HCT116 (cell line): ENCODE measurements around the gene DAPK1. TPM values are rescaled to one million over a fixed set of nuclear protein-coding genes. Genes with fewer than 3 reads are reported as not detected.

ENCODE experiments used
- ATAC-seq: fragments of 200-7000 bp; cut with Tn5 transposase; 2 replicates; pipeline ENCODE4 v1.9.1; 2020; ENCODE audit warnings: mild to moderate bottlenecking, moderate library complexity
- BruUV-seq: library from RNA; stranded (reverse); fragments of 400-500 nt; replicated peaks from 2 replicates; lab custom pipeline; 2021; lab: Mats Ljungman, UMichigan
- CTCF ChIA-PET: fragments of 300-600 bp; sonication (Branson Sonifier 250); formaldehyde crosslinking; loops from one replicate; lab custom pipeline; 2021; ENCODE audit warnings: antibody characterized with exemption; lab: Charles Lee
- POLR2A ChIA-PET: fragments of 300-600, 350-600 bp; sonication (Branson Sonifier 250); formaldehyde crosslinking; loops from one replicate; lab custom pipeline; 2021; ENCODE audit warnings: antibody characterized with exemption; lab: Charles Lee
- RAD21 ChIA-PET, 2 experiments: fragments of 300-600 bp; sonication (Branson Sonifier 250); formaldehyde crosslinking; loops; one replicate each; lab custom pipeline; 2023; ENCODE audit warnings: low total read pairs in 2 of 2; ENCODE audit not compliant: uncharacterized antibody in 2 of 2, unreplicated experiment in 2 of 2, low non-redundant PET in 1 of 2; lab: Charles Lee
- DNase-seq: peaks from one replicate; pipeline ENCODE4 v3.0.0-alpha.2; 2010; ENCODE audit warnings: low read depth, low spot score
- H2AFZ ChIP-seq: fragments of 200-600 bp; shearing (Covaris generic), sonication (generic); 2 replicates; pipeline ENCODE4 v1.6.1; 2017; ENCODE audit warnings: low read depth, mixed run types, mixed read lengths, antibody characterized with exemption, low read length; ENCODE audit not compliant: poor library complexity, severe bottlenecking
- H3K27ac ChIP-seq: 2 replicates; pipeline ENCODE4 v1.5.1; 2012; ENCODE audit warnings: low read depth, low read length
- H3K27me3 ChIP-seq: fragments of 200-600 bp; sonication (generic); 2 replicates; pipeline ENCODE4 v1.6.1; 2016; ENCODE audit warnings: mixed run types, low read length, mixed read lengths; ENCODE audit not compliant: insufficient read depth
- H3K36me3 ChIP-seq, 2 experiments: fragments of 200-500 bp in 1 of 2; fragments of 200-600 bp in 1 of 2; sonication (Bioruptor generic) in 1 of 2; sonication (generic) in 1 of 2; 2 replicates each; pipeline versions ENCODE4 v1.5.1 to v1.6.1; 2014 to 2016; ENCODE audit warnings: low read length in 2 of 2, inconsistent platforms in 1 of 2, mixed read lengths in 1 of 2, mixed run types in 1 of 2; ENCODE audit not compliant: insufficient read depth in 2 of 2, control insufficient read depth in 1 of 2
- H3K4me1 ChIP-seq, 2 experiments: fragments of 200-600 bp in 1 of 2; sonication (generic) in 1 of 2; 2 replicates each; pipeline versions ENCODE4 v1.5.1 to v1.6.1; 2012 to 2017; ENCODE audit warnings: low read length in 2 of 2, inconsistent platforms in 1 of 2, mild to moderate bottlenecking in 1 of 2, mixed read lengths in 1 of 2, mixed run types in 1 of 2, moderate library complexity in 1 of 2; ENCODE audit not compliant: insufficient read depth in 2 of 2, control insufficient read depth in 1 of 2
- H3K4me2 ChIP-seq: fragments of 200-600 bp; sonication (generic); 2 replicates; pipeline ENCODE4 v1.6.1; 2017; ENCODE audit warnings: mixed run types, low read length, mixed read lengths
- H3K4me3 ChIP-seq, 2 experiments: fragments of 200-600 bp in 1 of 2; sonication (generic) in 1 of 2; replicated peaks in 1 of 2; 2 replicates each; pipeline ENCODE4 v1.5.1; 2011 to 2016; ENCODE audit warnings: low read length in 2 of 2, control low read depth in 1 of 2, low read depth in 1 of 2, mild to moderate bottlenecking in 1 of 2, mixed read lengths in 1 of 2, mixed run types in 1 of 2
- H3K79me2 ChIP-seq: fragments of 200-600 bp; sonication (generic); 2 replicates; pipeline ENCODE4 v1.6.1; 2017; ENCODE audit warnings: mild to moderate bottlenecking, mixed run types, low read length, moderate library complexity, mixed read lengths; ENCODE audit not compliant: insufficient read depth
- H3K9ac ChIP-seq: fragments of 200-600 bp; sonication (generic); 2 replicates; pipeline ENCODE4 v1.6.1; 2016; ENCODE audit warnings: low read length, mixed read lengths
- H3K9me2 ChIP-seq: fragments of 200-600 bp; sonication (generic), shearing (Covaris generic); 2 replicates; pipeline ENCODE4 v1.6.1; 2017; ENCODE audit warnings: mixed run types, mild to moderate bottlenecking, moderate library complexity; ENCODE audit not compliant: insufficient read depth
- H3K9me3 ChIP-seq, 2 experiments: fragments of 200-500 bp in 1 of 2; fragments of 200-600 bp in 1 of 2; sonication (Bioruptor generic) in 1 of 2; sonication (generic) in 1 of 2; 2 replicates each; pipeline ENCODE4 v1.6.1; 2014 to 2017; ENCODE audit warnings: low read length in 2 of 2, mixed read lengths in 2 of 2, inconsistent platforms in 1 of 2, low read depth in 1 of 2, mild to moderate bottlenecking in 1 of 2, mixed run types in 1 of 2, moderate library complexity in 1 of 2; ENCODE audit not compliant: control insufficient read depth in 1 of 2, insufficient read depth in 1 of 2
- H4K20me1 ChIP-seq: fragments of 200-600 bp; sonication (generic), shearing (Covaris generic); 2 replicates; pipeline ENCODE4 v1.6.1; 2017; ENCODE audit warnings: mixed run types, mild to moderate bottlenecking, moderate library complexity; ENCODE audit not compliant: insufficient read depth
- ATF3 ChIP-seq: IDR thresholded peaks from 2 replicates; pipeline ENCODE4 v1.6.1; 2012
- CBX3 ChIP-seq: IDR thresholded peaks from 2 replicates; pipeline ENCODE4 v1.6.1; 2012; ENCODE audit warnings: low read depth
- CEBPB ChIP-seq: IDR thresholded peaks from 2 replicates; pipeline ENCODE4 v1.6.1; 2012; ENCODE audit warnings: low read depth
- CTCF ChIP-seq, 3 experiments: fragments of 200-600 bp in 1 of 3; sonication (generic) in 1 of 3; IDR thresholded peaks in 2 of 3; conservative IDR thresholded peaks in 1 of 3; 2 replicates each; pipeline ENCODE4 v1.5.1; 2012 to 2017; ENCODE audit warnings: low read depth in 2 of 3, low read length in 2 of 3, antibody characterized with exemption in 1 of 3, borderline replicate concordance in 1 of 3, control low read depth in 1 of 3, mild to moderate bottlenecking in 1 of 3, mixed read lengths in 1 of 3, mixed run types in 1 of 3, moderate library complexity in 1 of 3; ENCODE audit not compliant: insufficient read depth in 1 of 3
- EGR1 ChIP-seq: IDR thresholded peaks from 2 replicates; pipeline ENCODE4 v1.6.1; 2012; ENCODE audit warnings: low read depth
- ELF1 ChIP-seq: IDR thresholded peaks from 2 replicates; pipeline ENCODE4 v1.6.1; 2012; ENCODE audit warnings: low read depth, borderline replicate concordance
- EZH2phosphoT487 ChIP-seq: fragments of 200-600 bp; IDR thresholded peaks from 2 replicates; pipeline ENCODE4 v1.6.1; 2018; ENCODE audit warnings: antibody characterized with exemption, borderline replicate concordance
- FOSL1 ChIP-seq: IDR thresholded peaks from 2 replicates; pipeline ENCODE4 v1.6.1; 2012; ENCODE audit warnings: low read depth
- JUND ChIP-seq: IDR thresholded peaks from 2 replicates; pipeline ENCODE4 v1.6.1; 2012
- MAX ChIP-seq: IDR thresholded peaks from 2 replicates; pipeline ENCODE4 v1.6.1; 2012
- POLR2A ChIP-seq: IDR thresholded peaks from 2 replicates; pipeline ENCODE4 v1.7.0; 2011; ENCODE audit warnings: borderline replicate concordance; ENCODE audit not compliant: insufficient read depth, insufficient read length; ENCODE audit errors: extremely low read depth
- POLR2AphosphoS5 ChIP-seq: IDR thresholded peaks from 2 replicates; pipeline ENCODE4 v1.6.1; 2011; ENCODE audit warnings: mild to moderate bottlenecking, low read depth, low read length, moderate library complexity
- RAD21 ChIP-seq: IDR thresholded peaks from 2 replicates; pipeline ENCODE4 v1.6.1; 2012; ENCODE audit warnings: low read depth, mild to moderate bottlenecking
- SIN3A ChIP-seq: IDR thresholded peaks from 2 replicates; pipeline ENCODE4 v1.6.1; 2012; ENCODE audit warnings: low read depth
- SP1 ChIP-seq: IDR thresholded peaks from 2 replicates; pipeline ENCODE4 v1.6.1; 2012; ENCODE audit warnings: low read depth
- SRF ChIP-seq: IDR thresholded peaks from 2 replicates; pipeline ENCODE4 v1.6.1; 2012; ENCODE audit warnings: low read depth
- TCF7L2 ChIP-seq: IDR thresholded peaks from 2 replicates; pipeline ENCODE4 v1.7.0; 2011; ENCODE audit warnings: borderline replicate concordance, inconsistent platforms; ENCODE audit not compliant: insufficient read depth, insufficient read length; ENCODE audit errors: extremely low read depth
- YY1 ChIP-seq: IDR thresholded peaks from 2 replicates; pipeline ENCODE4 v1.6.1; 2011; ENCODE audit warnings: low read length, low read depth, moderate library complexity, mild to moderate bottlenecking; ENCODE audit not compliant: insufficient replicate concordance; ENCODE audit errors: extremely low read depth
- ZBTB33 ChIP-seq: IDR thresholded peaks from 2 replicates; pipeline ENCODE4 v1.6.1; 2011; ENCODE audit warnings: mild to moderate bottlenecking, low read length, moderate library complexity; ENCODE audit not compliant: insufficient replicate concordance; ENCODE audit errors: extremely low read depth
- ZFX ChIP-seq: fragments of 450-650 bp; IDR thresholded peaks from 2 replicates; pipeline ENCODE4 v1.6.1; 2017
- ZNF274 ChIP-seq: fragments of 200-500 bp; sonication (Bioruptor generic); IDR thresholded peaks from 2 replicates; pipeline ENCODE4 v1.6.1; 2014; ENCODE audit warnings: mild to moderate bottlenecking, low read depth, low read length, inconsistent platforms
- intact Hi-C: fragments of 100-400 bp; cut with micrococcal nuclease; formaldehyde crosslinking; loops from 2 replicates; pipeline ENCODE4 v1.10.0; 2022
- total RNA-seq: library from RNA; stranded (reverse); gene quantifications from one replicate; pipeline ENCODE4 v1.2.1, GENCODE V29; 2021; ENCODE audit not compliant: unreplicated experiment

DAPK1 gene
- total RNA-seq, 1 experiment from 2014 or later, result 5.6 TPM

- TF ChIP-seq EGR1 (no peak), POLR2AphosphoS5 (peak; percentile 84), CEBPB (no peak), ZFX (peak; percentile 96), YY1 (no peak), TCF7L2 (peak; percentile 32), JUND (no peak), SRF (no peak), FOSL1 (no peak), RAD21 (peak; percentile 55), POLR2A (peak; percentile 86), MAX (peak; percentile 89), SIN3A (peak; percentile 73; the same call in 1 of the 2 replicates), EZH2phosphoT487 (no peak), ELF1 (no peak), CTCF (IDR thresholded peaks at IDR 0.05 in 2 of 3, conservative IDR thresholded peaks at IDR 0.05 in 1 of 3; ENCODE audit: borderline replicate concordance in 1 of 3, insufficient read depth in 1 of 3, low read depth in 2 of 3, low read length in 2 of 3) (peak in 2 of 3 experiments; percentile 13 to 20; a peak in 1 of 6 replicates), ZBTB33 (peak; percentile 5), SP1 (no peak), ZNF274 (no peak), ATF3 (no peak), CBX3 (0 out of 2 replicates have a peak, but pooled peaks have one; percentile 35)
- CTCF ChIA-PET, result interaction anchor here (1.4 to 1.7 kb wide), 3 partner anchors 9 to 42 kb away, joined by 3 to 5 read pairs (median 4); no protein-coding TSS in a partner anchor
- Histone ChIP-seq H3K27ac (peak within 1 kb of the TSS; percentile 68), H4K20me1 (no peaks in the 10 kb centered on the region), H3K4me3 (peak within 1 kb of the TSS; percentile 78 to 90), H3K9ac (peak within 1 kb of the TSS; percentile 72), H2AFZ (peak within 1 kb of the TSS; percentile 79), H3K4me1 (peaks cover 9 to 14% of the 10 kb centered on the region in 2 experiments; a peak in 3 of 4 replicates), H3K79me2 (no peaks in the 10 kb centered on the region), H3K9me3 (no peaks in the 10 kb centered on the region), H3K36me3 (peaks cover 10 to 20% of the 10 kb centered on the region in 2 experiments; a peak in 2 of 4 replicates), H3K27me3 (no peaks in the 10 kb centered on the region), H3K4me2 (peak within 1 kb of the TSS; percentile 97), H3K9me2 (no peaks in the 10 kb centered on the region)
- intact Hi-C loops, result loop anchor here (2.0 kb wide), 1 partner anchor 67 kb away; no protein-coding TSS in a partner anchor
- ATAC-seq (peak; percentile 91), DNase-seq (peak; percentile 59)
- POLR2A ChIA-PET, result interaction anchor here (0.9 to 1.5 kb wide), 5 partner anchors 12 to 45 kb away, joined by 3 to 14 read pairs (median 3); no protein-coding TSS in a partner anchor
- BruUV-seq, result no TSS peak
- RAD21 ChIA-PET, result interaction anchor here (0.9 to 1.2 kb wide), 3 partner anchors 41 to 87 kb away, joined by 3 read pairs; no protein-coding TSS in a partner anchor
Measured at GRCh38 chr9:87725900-87726709, 228.4 kb downstream of the DAPK1 start, which contains the start of gene CTSL. Gene CTSL, plus strand, starts transcription at chr9:87726119. Its CDS starts 1,485 bp downstream, at chr9:87727604.
